ENCODE results near the gene M1AP. TPM values are rescaled to one million over a fixed set of nuclear protein-coding genes. Genes with fewer than 3 reads are reported as not detected.

Gene M1AP
- total RNA-seq, 1 donor from 2014 or later, result 0.24 TPM

DNA sequence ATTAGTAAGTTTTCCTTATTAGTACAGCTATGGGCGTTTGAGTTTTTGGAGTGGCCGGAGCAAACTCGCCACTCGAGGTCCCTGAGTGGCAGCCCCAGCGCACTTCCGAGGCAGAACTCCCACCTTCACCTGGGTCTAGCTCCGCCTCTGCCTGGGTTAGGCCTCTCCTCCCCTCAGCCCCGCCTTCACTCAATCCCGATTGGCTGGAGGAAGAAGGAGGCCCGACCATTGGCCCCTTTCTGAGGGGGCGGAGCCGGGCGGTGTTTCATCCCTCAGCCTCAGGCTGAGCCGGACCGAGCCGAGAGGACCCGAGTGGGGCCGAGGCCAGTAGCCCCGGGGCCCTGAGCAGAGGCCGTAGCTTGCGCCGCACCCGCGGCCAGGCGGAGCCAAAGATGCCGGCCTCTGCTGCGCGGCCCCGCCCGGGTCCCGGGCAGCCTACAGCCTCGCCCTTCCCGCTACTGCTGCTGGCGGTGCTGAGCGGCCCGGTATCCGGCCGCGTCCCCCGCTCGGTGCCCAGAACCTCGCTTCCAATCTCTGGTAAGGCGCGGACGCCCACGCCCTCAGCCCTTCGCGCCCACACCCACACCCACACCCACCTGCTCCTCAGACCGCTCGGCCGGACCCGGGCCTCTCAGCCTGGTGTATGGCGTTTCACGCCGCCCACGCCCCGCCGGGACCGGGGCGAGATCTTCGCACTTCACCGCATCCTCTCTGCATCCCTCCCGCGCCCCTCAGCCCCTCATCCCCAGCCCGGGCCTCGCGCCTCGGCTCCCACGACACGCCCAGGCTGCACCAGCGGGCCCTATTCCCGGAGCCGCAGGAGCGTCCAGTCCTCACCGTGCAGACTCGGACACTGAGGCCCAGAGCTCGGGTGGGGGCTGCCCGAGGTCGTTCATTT, 6.1 kb upstream of the M1AP start, which contains the start of gene SEMA4F:
Gene SEMA4F, plus strand, starts transcription at position 263 of the 898 bp plus-strand sequence. Its CDS starts 130 bp downstream, at position 393.
- Mint-ChIP-seq H3K36me3 (peaks cover 4% of the 10 kb centered on the region), H3K4me1 (ENCODE audit: unreplicated experiment) (peaks cover 9% of the 10 kb centered on the region), H3K27ac (peak within 1 kb of the TSS; percentile 59), H3K27me3 (peaks cover 16% of the 10 kb centered on the region), H3K4me3 (peak within 1 kb of the TSS; percentile 87), H3K9me3 (no peaks in the 10 kb centered on the region)
- peak; percentile 96 for DNase-seq (ENCODE audit: extremely low spot score, unreplicated experiment)
- TF ChIP-seq CTCF (conservative IDR thresholded peaks at IDR 0.05), result no peak

- Mint-ChIP-seq H3K9me3 (peaks cover 2% of the 10 kb centered on the region), H3K27me3 (peaks cover 23% of the 10 kb centered on the region)
These were observed 5.5 kb upstream of the M1AP start for GRCh38 chr2:74653589-74653984.

GRCh38 chr2:74646834-74647482, 1.2 kb downstream of the M1AP start:
- no peak for TF ChIP-seq CTCF (conservative IDR thresholded peaks at IDR 0.05)
- peaks cover 28% of the 10 kb centered on the region for H3K27me3 Mint-ChIP-seq
- H3K27ac Mint-ChIP-seq, result no peak overlapping the region
- peaks cover 5% of the 10 kb centered on the region for H3K9me3 Mint-ChIP-seq
- H3K36me3 Mint-ChIP-seq, result peaks cover 4% of the 10 kb centered on the region
- peak overlapping the region; percentile 46 for H3K4me3 Mint-ChIP-seq
- peaks cover 14% of the 10 kb centered on the region for H3K4me1 Mint-ChIP-seq (ENCODE audit: unreplicated experiment)
- DNase-seq (ENCODE audit: extremely low spot score, unreplicated experiment), result no peak

More at GRCh38 chr2:74653589-74653984, 5.5 kb upstream of the M1AP start:
- peak overlapping the region; percentile 87 for H3K4me3 Mint-ChIP-seq
- H3K4me1 Mint-ChIP-seq (ENCODE audit: unreplicated experiment), result peaks cover 9% of the 10 kb centered on the region
- peaks cover 5% of the 10 kb centered on the region for H3K36me3 Mint-ChIP-seq
- peak overlapping the region; percentile 59 for H3K27ac Mint-ChIP-seq
- TF ChIP-seq CTCF (conservative IDR thresholded peaks at IDR 0.05), result no peak
- no peak for DNase-seq (ENCODE audit: extremely low spot score, unreplicated experiment)

GRCh38 chr2:74646201-74646600, 1.9 kb downstream of the M1AP start:
- no peak overlapping the region for H3K4me3 Mint-ChIP-seq
- no peak overlapping the region for H3K27ac Mint-ChIP-seq
- peaks cover 28% of the 10 kb centered on the region for H3K27me3 Mint-ChIP-seq
- no peak for TF ChIP-seq CTCF (conservative IDR thresholded peaks at IDR 0.05)
- peaks cover 5% of the 10 kb centered on the region for H3K9me3 Mint-ChIP-seq
- DNase-seq (ENCODE audit: extremely low spot score, unreplicated experiment), result no peak
- peaks cover 14% of the 10 kb centered on the region for H3K4me1 Mint-ChIP-seq (ENCODE audit: unreplicated experiment)
- H3K36me3 Mint-ChIP-seq, result peaks cover 4% of the 10 kb centered on the region

DNA sequence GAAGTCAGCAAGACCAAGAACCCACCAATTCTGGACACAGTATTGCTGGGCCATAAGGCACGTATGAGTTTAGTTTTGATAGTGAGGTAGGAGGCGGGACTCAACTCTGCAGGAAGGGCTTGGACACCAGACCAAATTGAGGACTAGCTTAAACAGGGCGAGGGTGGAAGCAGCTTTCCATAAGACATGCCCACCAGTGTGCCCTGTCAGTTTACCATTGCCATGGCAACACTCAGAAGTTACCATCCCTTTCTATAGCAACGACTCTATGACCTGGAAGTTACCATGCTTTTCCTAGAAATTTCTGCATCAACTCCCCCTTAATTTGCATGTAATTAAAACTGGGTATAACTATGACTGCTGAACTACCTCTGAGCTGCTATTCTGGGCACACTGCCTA, 2.8 kb downstream of the M1AP start:
- H3K4me3 Mint-ChIP-seq, result no peak overlapping the region
- H3K4me1 Mint-ChIP-seq (ENCODE audit: unreplicated experiment), result peaks cover 14% of the 10 kb centered on the region
- H3K27me3 Mint-ChIP-seq, result peaks cover 25% of the 10 kb centered on the region
- no peak for TF ChIP-seq CTCF (conservative IDR thresholded peaks at IDR 0.05)
- DNase-seq (ENCODE audit: extremely low spot score, unreplicated experiment), result no peak
- H3K27ac Mint-ChIP-seq, result no peak overlapping the region
- peaks cover 5% of the 10 kb centered on the region for H3K9me3 Mint-ChIP-seq
- peaks cover 4% of the 10 kb centered on the region for H3K36me3 Mint-ChIP-seq
